SK-N-MC (cell line): ENCODE results near the gene ZBTB49.

Source experiments
- EZH2 ChIP-seq: fragments of 200-600 bp; sonication (generic); IDR thresholded peaks from one replicate; pipeline ENCODE4 v1.6.1; 2017; ENCODE audit warnings: antibody characterized with exemption
- FOXP2 ChIP-seq: optimal IDR thresholded peaks from 2 replicates; pipeline ENCODE3; 2011; ENCODE audit warnings: mild to moderate bottlenecking, moderate library complexity; ENCODE audit not compliant: insufficient read depth; ENCODE audit errors: extremely low read length, control extremely low read depth
- POLR2AphosphoS5 ChIP-seq: IDR thresholded peaks from 2 replicates; pipeline ENCODE4 v1.6.1; 2012; ENCODE audit warnings: mild to moderate bottlenecking, low read depth, low read length, borderline replicate concordance

DNA sequence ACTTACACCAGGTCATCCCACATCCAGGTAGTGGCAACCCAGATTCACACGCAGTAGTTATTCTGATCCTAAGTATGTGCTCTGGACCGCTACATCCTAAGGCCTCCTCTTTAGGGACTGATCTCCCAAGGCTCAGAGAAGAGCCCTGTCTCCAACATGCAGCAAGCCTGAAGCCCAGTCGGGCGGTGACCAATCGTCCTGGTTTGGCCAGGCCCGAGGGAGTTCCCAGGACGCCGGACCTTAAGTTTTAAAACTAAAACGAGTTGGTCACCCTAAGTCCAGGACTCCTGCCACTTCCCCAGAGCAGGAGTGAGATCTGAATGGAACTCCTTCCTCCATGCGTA lies 482 bp upstream of the ZBTB49 start:
- TF ChIP-seq EZH2 (no peak), POLR2AphosphoS5 (no peak), FOXP2 (no peak)
